K562 (cell line): ENCODE data around the gene ADAM15. TPM values are rescaled to one million over a fixed set of nuclear protein-coding genes. Genes with fewer than 3 reads are reported as not detected.

ENCODE experiments used
- DACH1 ChIP-seq: fragments of 450-650 bp; IDR thresholded peaks from 2 replicates; pipeline ENCODE4 v1.6.1; 2018; ENCODE audit not compliant: partially characterized antibody
- FOXK2 ChIP-seq, 2 experiments: fragments of 450-650 bp; IDR thresholded peaks in 1 of 2; conservative IDR thresholded peaks in 1 of 2; 2 replicates each; pipeline ENCODE4 v1.6.1; 2016; ENCODE audit warnings: low read depth in 2 of 2, mild to moderate bottlenecking in 1 of 2
- GABPB1 ChIP-seq: sonication (generic); formaldehyde crosslinking; IDR thresholded peaks from 2 replicates; pipeline ENCODE4 v1.8.0; 2022; ENCODE audit warnings: mild to moderate bottlenecking, missing genetic modification reagents
- HDAC6 ChIP-seq: IDR thresholded peaks from 2 replicates; pipeline ENCODE4 v1.6.1; 2012; ENCODE audit warnings: low read depth, mild to moderate bottlenecking, control low read depth, inconsistent platforms, low read length, moderate library complexity
- HMG20B ChIP-seq: fragments of 250-450 bp; sonication (Bioruptor Pico); IDR thresholded peaks from 2 replicates; pipeline ENCODE4 v1.5.0; 2021; ENCODE audit warnings: mild to moderate bottlenecking
- ILK ChIP-seq: fragments of 450-650 bp; IDR thresholded peaks from 2 replicates; pipeline ENCODE4 v1.6.1; 2016; ENCODE audit warnings: missing genetic modification characterization, low read depth, mild to moderate bottlenecking, missing compliant biosample characterization, moderate library complexity, borderline replicate concordance
- PKNOX1 ChIP-seq: fragments of 450-650 bp; IDR thresholded peaks from 2 replicates; pipeline ENCODE4 v1.6.1; 2016
- RAD21 ChIP-seq, 2 experiments: fragments of 250-450 bp in 1 of 2; fragments of 450-650 bp in 1 of 2; sonication (Bioruptor Pico) in 1 of 2; formaldehyde crosslinking in 1 of 2; IDR thresholded peaks in 1 of 2; conservative IDR thresholded peaks in 1 of 2; 2 replicates each; pipeline versions ENCODE4 v1.4.0 to v1.8.0; 2020 to 2022; ENCODE audit warnings: mild to moderate bottlenecking in 2 of 2, moderate library complexity in 1 of 2
- SMAD3 ChIP-seq: fragments of 450-650 bp; formaldehyde crosslinking; conservative IDR thresholded peaks from 2 replicates; pipeline ENCODE4 v1.4.0; 2020; ENCODE audit warnings: mild to moderate bottlenecking
- ZBTB17 ChIP-seq: fragments of 450-650 bp; formaldehyde crosslinking; IDR thresholded peaks from 2 replicates; pipeline ENCODE4 v1.4.0; 2020; ENCODE audit warnings: mild to moderate bottlenecking
- ZNF766 ChIP-seq: fragments of 200-800 bp; sonication (Bioruptor generic); conservative IDR thresholded peaks from 2 replicates; pipeline ENCODE4 v1.6.1; 2016; ENCODE audit warnings: missing genetic modification characterization, missing compliant biosample characterization
- polyA plus RNA-seq, 8 experiments: library from polyadenylated mRNA; depleted of rRNA in 4 of 8; stranded (reverse) in 5 of 8; unstranded in 3 of 8; fragments of >200 nt; fragmentation: Nextera tagmentation in 2 of 8; fragmentation: Illumina TruSeq in 1 of 8; extraction: Ambion mirVana in 2 of 8; extraction: Trizol in 1 of 8; gene quantifications; 2 replicates each; pipeline versions ENCODE4 v1.2.1 to v1.2.3, GENCODE V29; 2011 to 2014; ENCODE audit warnings: inconsistent platforms in 1 of 8, missing spikeins in 1 of 8
- total RNA-seq, 7 experiments: library from RNA; depleted of rRNA in 6 of 7; stranded (reverse); fragments of >200 nt in 6 of 7; fragmentation: Illumina TruSeq in 2 of 7; extraction: Trizol in 2 of 7; gene quantifications; 2 replicates each; pipeline versions ENCODE4 v1.2.1 to v1.2.3, GENCODE V29; 2011 to 2021; ENCODE audit warnings: low replicate concordance in 1 of 7
- TF ChIP-seq, protein P1 (sequence below), 2 experiments: IDR thresholded peaks; 2 replicates each; pipeline ENCODE4 v1.6.1; 2011; ENCODE audit warnings: borderline replicate concordance in 1 of 2, control low read depth in 1 of 2, low read depth in 1 of 2, low read length in 1 of 2, mild to moderate bottlenecking in 1 of 2, mixed read lengths in 1 of 2, moderate library complexity in 1 of 2; ENCODE audit not compliant: insufficient read depth in 1 of 2, insufficient read length in 1 of 2, poor library complexity in 1 of 2, severe bottlenecking in 1 of 2; ENCODE audit errors: extremely low read depth in 1 of 2
- TF ChIP-seq, protein P2 (sequence below): fragments of 450-650 bp; IDR thresholded peaks from one replicate; pipeline ENCODE4 v1.6.1; 2018; ENCODE audit warnings: mild to moderate bottlenecking, moderate library complexity; ENCODE audit not compliant: partially characterized antibody
- TF ChIP-seq, protein P3 (sequence below): sonication (generic); formaldehyde crosslinking; IDR thresholded peaks from 2 replicates; pipeline ENCODE4 v1.8.0; 2022; ENCODE audit warnings: missing genetic modification reagents, mild to moderate bottlenecking, borderline replicate concordance
- TF ChIP-seq, protein P4 (sequence below), 2 experiments: IDR thresholded peaks; 2 replicates each; pipeline ENCODE4 v1.6.1; 2012; ENCODE audit warnings: improper control_type of control experiment in 2 of 2, low read depth in 2 of 2, low read length in 2 of 2, borderline replicate concordance in 1 of 2

The ADAM15 gene
- total and polyA plus RNA-seq, 9 of the 15 experiments (the other 6 are each of a cell fraction or from before 2014, with no cell fraction given), result 0.69 to 72.3 (median 32.8) TPM

- TF ChIP-seq, protein P1, sequence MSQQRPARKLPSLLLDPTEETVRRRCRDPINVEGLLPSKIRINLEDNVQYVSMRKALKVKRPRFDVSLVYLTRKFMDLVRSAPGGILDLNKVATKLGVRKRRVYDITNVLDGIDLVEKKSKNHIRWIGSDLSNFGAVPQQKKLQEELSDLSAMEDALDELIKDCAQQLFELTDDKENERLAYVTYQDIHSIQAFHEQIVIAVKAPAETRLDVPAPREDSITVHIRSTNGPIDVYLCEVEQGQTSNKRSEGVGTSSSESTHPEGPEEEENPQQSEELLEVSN (IDR thresholded peaks at IDR 0.05; ENCODE audit: borderline replicate concordance in 1 of 2, extremely low read depth in 1 of 2, insufficient read depth in 1 of 2, insufficient read length in 1 of 2, low read depth in 1 of 2, low read length in 1 of 2, poor library complexity in 1 of 2, severe bottlenecking in 1 of 2), result no peak
- TF ChIP-seq, protein P2, sequence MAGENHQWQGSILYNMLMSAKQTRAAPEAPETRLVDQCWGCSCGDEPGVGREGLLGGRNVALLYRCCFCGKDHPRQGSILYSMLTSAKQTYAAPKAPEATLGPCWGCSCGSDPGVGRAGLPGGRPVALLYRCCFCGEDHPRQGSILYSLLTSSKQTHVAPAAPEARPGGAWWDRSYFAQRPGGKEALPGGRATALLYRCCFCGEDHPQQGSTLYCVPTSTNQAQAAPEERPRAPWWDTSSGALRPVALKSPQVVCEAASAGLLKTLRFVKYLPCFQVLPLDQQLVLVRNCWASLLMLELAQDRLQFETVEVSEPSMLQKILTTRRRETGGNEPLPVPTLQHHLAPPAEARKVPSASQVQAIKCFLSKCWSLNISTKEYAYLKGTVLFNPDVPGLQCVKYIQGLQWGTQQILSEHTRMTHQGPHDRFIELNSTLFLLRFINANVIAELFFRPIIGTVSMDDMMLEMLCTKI, result no peak
- TF ChIP-seq RAD21 (CRISPR knock-in tag; conservative IDR thresholded peaks at IDR 0.05 in 1 of 2, IDR thresholded peaks at IDR 0.05 in 1 of 2), result peak; percentile 92 to 94
- no peak for TF ChIP-seq ZNF766
- peak; percentile 47; the same call in 1 of the 2 replicates for TF ChIP-seq GABPB1 (CRISPR knock-in tag)
- TF ChIP-seq PKNOX1, result no peak
- TF ChIP-seq, protein P3, sequence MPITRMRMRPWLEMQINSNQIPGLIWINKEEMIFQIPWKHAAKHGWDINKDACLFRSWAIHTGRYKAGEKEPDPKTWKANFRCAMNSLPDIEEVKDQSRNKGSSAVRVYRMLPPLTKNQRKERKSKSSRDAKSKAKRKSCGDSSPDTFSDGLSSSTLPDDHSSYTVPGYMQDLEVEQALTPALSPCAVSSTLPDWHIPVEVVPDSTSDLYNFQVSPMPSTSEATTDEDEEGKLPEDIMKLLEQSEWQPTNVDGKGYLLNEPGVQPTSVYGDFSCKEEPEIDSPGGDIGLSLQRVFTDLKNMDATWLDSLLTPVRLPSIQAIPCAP (CRISPR knock-in tag), result no peak
- no peak for TF ChIP-seq ZBTB17 (CRISPR knock-in tag)
- TF ChIP-seq ILK, result no peak
- TF ChIP-seq HDAC6, result no peak
- no peak for TF ChIP-seq HMG20B (CRISPR knock-in tag)
- TF ChIP-seq DACH1, result peak; percentile 41
- TF ChIP-seq, protein P4, sequence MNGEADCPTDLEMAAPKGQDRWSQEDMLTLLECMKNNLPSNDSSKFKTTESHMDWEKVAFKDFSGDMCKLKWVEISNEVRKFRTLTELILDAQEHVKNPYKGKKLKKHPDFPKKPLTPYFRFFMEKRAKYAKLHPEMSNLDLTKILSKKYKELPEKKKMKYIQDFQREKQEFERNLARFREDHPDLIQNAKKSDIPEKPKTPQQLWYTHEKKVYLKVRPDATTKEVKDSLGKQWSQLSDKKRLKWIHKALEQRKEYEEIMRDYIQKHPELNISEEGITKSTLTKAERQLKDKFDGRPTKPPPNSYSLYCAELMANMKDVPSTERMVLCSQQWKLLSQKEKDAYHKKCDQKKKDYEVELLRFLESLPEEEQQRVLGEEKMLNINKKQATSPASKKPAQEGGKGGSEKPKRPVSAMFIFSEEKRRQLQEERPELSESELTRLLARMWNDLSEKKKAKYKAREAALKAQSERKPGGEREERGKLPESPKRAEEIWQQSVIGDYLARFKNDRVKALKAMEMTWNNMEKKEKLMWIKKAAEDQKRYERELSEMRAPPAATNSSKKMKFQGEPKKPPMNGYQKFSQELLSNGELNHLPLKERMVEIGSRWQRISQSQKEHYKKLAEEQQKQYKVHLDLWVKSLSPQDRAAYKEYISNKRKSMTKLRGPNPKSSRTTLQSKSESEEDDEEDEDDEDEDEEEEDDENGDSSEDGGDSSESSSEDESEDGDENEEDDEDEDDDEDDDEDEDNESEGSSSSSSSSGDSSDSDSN (IDR thresholded peaks at IDR 0.05; ENCODE audit: borderline replicate concordance in 1 of 2, low read depth in 2 of 2, low read length in 2 of 2), result no peak
- TF ChIP-seq FOXK2 (conservative IDR thresholded peaks at IDR 0.05 in 1 of 2, IDR thresholded peaks at IDR 0.05 in 1 of 2; ENCODE audit: low read depth in 2 of 2), result peak in 1 of 2 experiments; percentile 49; a peak in 1 of 4 replicates
- TF ChIP-seq SMAD3 (CRISPR knock-in tag), result no peak
Observed at GRCh38 chr1:155061381-155062150, 10.4 kb downstream of the ADAM15 start (continued).
